Activated naive CD4-positive, alpha-beta T cell treated with anti-CD3 and anti-CD28 coated beads, Interleukin-2, amount 50 U/mL, for 16 hours (primary cell): Measurements from ENCODE around the gene PKD1L1.
"Not testable (repeated sequence)": the region's sequence is repeated elsewhere in the genome, so short reads cannot be mapped to it uniquely, and the experiment has no call there.

ENCODE experiments used
- DNase-seq: peaks from one replicate; pipeline ENCODE4 v3.0.0-alpha.2; 2020

Gene PKD1L1

GRCh38 chr7:47948141-47948790, at the start of gene PKD1L1:
TSS of gene PKD1L1 (minus strand) at chr7:47948466. CDS start at chr7:47948440, 26 bp downstream.
- no peak for DNase-seq

DNA sequence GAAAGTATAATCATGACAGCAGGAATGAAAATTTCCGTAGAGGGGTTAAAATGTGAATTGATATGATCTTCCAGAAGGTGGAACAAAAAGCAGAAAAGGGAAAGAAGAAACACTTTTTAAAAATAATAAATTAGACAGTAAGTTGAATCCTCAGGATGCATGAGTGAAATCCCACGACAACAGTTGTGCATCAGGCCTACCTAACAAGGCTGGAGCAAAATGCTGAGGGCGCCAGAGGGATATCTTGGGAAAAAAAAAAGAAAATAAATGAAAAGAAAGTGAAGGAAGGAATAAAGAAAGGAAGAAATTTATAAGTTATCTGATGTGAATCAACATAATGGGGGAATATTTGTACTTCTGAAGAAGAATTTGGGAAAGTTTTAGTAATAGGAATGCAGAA, 44.2 kb upstream of the PKD1L1 start:
- DNase-seq: no peak

DNA sequence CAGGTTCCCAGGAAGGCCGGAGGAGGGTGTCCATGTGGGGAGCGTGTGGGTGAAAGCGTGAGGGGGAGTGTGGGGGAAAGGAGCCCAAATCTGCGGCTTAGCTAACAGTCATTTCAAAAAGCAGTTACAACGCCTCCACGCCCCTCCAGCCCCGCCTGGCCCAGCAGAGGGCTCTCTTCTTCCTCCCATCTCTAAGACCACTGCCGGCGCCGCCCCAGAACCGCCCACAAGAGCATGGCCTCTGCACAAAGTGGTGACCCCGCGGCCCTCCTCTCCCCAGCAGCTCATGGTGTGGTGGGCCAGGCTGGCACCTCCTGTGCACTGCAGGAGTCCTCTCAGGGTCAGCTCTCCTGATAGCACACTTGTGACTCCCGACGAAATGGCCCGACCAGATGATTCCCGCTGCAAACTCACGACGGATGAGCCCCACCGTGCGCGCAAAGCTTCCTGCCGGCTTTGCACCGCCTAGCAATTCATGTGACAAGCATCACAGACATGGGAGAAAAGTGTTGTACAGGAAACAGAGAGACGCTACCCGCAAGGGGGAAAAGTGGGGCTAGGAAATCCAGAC, 43.6 kb upstream of the PKD1L1 start:
- DNase-seq: peak; percentile 84

DNA sequence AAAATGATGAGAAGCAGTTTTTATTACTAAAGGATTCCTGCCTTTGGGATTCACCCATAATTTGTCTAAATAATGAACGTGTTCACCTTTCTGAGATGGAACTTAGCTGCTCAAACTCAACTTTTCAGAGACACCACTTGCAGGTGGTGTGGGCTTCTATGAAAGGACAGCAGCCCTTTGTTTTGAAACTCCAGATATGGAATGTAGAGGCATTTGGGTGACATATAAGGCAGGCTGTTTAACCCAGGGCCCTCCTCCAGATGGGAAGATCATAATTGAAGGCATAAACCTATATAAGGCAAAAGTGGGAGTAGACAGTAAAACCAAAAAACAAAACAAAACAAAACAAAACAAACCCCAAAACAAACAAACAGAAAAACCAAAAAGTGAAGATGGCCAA, 43.0 kb upstream of the PKD1L1 start:
- no peak for DNase-seq

GRCh38 chr7:47990592-47990991, 42.3 kb upstream of the PKD1L1 start:
- no peak for DNase-seq

DNA sequence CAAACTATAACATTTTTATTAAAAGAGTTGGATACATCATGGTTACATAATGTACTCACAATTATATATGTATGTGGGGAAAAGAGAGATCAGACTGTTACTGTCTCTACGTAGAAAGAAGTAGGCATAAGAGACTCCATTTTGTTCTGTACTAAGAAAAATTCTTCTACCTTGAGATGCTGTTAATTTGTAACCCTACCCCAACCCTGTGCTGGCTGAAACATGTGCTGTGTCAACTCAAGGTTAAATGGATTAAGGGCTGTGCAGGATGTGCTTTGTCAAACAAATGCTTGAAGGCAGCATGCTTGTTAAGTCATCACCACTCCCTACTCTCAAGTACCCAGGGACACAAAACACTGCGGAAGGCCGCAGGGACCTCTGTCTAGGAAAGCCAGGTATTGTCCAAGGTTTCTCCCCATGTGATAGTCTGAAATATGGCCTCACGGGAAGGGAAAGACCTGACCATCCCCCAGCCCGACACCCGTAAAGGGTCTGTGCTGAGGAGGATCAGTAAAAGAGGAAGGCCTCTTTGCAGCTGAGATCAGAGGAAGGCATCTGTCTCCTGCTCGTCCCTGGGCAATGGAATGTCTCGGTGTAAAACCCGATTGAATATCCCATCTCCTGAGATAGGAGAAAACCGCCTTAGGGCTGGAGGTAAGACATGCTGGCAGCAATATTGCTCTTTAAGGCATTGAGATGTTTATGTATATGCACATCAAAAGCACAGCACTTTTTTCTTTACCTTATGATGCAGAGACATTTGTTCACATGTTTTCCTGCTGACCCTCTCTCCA, 41.5 kb upstream of the PKD1L1 start:
- not testable (repeated sequence) for DNase-seq

GRCh38 chr7:47988496-47989386, 40.5 kb upstream of the PKD1L1 start:
- DNase-seq: no peak

DNA sequence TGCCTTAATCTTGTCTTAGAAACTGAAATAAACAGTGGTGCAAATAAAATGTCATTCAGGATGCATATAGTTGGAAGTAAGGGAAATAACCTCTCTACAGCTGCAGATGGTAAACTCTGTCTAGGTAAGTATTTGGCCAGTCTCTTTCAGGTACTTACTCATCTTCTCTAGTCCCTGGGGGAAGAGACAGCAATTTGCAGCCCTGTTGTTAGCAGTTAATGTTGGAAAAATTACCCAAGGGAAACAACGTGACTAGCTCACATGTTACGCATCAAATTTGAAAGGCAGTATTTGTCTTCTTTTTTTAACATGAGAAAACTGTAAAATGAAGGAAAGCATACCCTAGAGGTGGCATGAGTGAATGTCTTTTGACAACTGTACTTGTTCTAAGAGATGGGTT, 34.3 kb upstream of the PKD1L1 start:
- no peak for DNase-seq

DNA sequence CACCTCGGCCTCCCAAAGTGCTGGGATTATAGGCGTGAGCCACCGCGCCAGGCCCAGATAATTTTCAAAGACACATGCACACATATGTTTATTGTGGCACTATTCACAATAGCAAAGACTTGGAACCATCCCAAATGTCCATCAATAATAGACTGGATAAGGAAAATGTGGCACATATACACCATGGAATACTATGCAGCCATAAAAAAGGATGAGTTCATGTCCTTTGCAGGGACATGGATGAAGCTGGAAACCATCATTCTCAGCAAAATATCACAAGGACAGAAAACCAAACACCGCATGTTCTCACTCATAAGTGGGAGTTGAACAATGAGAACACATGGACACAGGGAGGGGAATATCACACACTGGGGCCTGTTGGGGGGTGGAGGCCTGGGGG, 32.4 kb upstream of the PKD1L1 start:
- DNase-seq: not testable (repeated sequence)

GRCh38 chr7:47979832-47980181, 31.5 kb upstream of the PKD1L1 start:
- no peak for DNase-seq

- DNase-seq: peak; percentile 95
Observed at GRCh38 chr7:47979145-47979831, 31.0 kb upstream of the PKD1L1 start, which contains the start of gene HUS1. TSS of gene HUS1 (minus strand) at chr7:47979615. CDS start at chr7:47979519, 96 bp downstream.

GRCh38 chr7:47978790-47979144, 30.5 kb upstream of the PKD1L1 start:
- DNase-seq: no peak

DNA sequence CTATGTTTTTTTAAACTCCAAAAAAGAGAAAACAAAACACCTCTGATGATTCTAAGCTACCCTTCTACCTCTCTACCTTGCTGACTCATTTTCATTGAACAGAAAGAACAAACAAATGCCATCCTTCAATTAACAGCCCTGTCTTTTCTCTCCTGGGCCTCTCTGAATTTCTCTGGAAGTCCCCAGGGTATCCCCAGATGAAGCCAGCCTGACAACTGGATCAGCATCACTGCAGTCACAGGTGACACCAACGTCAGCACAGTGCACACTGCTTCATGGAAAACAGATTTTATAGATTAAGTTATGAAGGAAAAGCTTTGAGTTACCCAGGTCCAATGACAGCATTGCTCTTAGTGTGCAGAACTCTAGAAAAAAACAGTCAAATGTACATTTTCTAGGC, 25.5 kb upstream of the PKD1L1 start:
- DNase-seq: no peak

- DNase-seq: no peak
Observed at GRCh38 chr7:47970761-47971160, 22.5 kb upstream of the PKD1L1 start.

DNA sequence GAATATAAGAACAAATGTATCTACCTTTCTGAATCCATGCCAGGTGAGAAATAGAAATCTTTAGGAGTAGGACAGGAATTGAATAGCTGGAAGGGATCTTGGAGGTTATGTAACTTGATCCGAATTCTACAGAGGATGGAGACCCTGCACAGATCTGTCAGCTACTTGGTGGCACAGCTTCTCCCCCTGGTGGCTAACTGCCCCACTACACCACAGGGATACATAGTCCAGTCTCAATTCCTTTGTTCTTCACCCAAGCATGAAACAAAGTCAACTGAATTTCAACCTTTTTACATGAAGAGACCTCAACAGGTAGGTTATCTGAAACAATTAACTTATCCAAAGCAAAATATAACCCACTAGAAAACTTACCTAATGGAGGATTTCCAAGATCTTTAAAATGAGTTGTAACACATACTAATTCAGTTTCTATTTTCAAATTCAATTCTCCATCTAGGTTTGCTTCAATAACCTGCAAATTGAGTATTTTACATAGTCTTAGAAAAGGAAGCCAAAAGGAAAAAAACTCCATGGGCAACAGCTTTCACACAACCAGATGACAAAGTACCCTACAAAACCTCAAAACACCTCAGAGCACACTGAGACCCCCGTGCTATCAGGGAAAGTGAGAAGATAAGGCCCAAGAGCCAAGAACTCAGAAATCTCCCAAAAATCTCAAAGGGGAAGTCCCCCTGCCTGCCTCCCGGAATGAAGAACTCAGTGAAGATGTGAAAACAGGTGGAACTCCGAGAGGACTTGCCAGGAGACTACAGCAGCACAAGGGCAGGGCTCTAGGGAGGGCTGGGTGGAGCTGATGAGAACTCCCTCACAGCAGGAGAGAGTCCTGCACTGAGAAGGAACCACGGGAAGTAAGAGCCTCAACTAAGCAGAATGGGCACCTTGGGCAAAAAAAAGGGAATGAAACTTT, 20.8 kb upstream of the PKD1L1 start:
- peak; percentile 64 for DNase-seq

- DNase-seq: no peak
Observed at GRCh38 chr7:47967708-47968107, 19.4 kb upstream of the PKD1L1 start.

GRCh38 chr7:47967123-47967522, 18.9 kb upstream of the PKD1L1 start:
- no peak for DNase-seq

DNA sequence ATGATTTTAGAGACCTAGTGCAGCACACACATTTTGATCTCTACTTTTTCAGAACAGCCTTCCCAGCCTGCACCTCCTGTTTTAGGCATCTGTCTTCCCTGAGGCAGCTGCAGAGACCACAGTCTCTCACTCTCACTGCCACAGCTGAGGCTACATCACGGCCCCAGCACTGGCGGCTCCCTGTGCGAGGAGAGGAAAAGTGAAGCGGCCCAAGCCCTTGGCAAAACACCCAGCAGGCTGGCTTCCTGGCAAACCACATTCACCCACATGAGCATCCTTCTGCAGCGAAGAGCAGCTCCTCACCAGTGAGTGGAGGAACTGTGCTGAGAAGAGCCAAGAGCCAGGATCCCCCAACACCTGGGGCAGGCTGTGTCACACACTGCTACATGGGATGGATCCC, 17.2 kb upstream of the PKD1L1 start:
- no peak for DNase-seq

DNA sequence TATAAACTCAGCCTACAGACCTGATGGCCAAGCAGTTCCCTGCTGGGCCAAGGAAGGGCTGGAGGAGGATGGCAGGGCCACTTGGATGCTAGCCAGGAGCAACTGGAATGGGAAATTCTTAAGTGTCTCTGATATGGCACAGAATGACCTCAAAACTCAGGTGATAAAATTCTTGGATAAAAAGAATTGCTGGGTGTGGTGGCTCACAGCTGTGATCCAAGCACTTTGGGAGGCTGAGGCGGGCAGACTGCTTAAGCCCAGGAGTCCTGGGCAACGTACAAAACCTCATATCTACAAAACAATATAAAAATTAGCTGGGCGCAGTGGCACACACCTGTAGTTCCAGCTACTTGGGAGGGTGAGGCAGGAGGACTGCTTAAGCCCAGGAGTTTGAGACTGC, 14.0 kb upstream of the PKD1L1 start:
- no peak for DNase-seq

DNA sequence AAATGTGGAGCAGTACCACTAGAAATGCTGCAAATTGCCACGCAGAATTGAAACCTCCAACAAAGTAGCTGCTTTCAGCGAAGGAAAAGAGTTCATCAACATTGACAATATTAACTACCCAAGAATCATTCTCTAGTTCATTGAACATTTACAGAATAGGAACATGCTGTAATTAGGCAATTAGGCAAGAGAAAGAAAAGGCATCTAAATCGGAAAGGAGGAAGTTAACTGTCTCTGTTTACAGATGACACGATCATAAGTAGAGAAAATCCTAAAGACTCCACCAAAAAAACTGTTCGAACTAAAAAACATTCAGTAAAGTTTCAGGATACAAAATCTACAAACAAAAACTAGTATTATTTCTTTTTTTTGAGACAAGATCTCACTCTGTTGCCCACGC, 8.9 kb upstream of the PKD1L1 start:
- no peak for DNase-seq

- no peak for DNase-seq
Observed at GRCh38 chr7:47956220-47956619, 8.0 kb upstream of the PKD1L1 start.
